ENCODE results near the gene RAD51B. TPM values are rescaled to one million over a fixed set of nuclear protein-coding genes. Genes with fewer than 3 reads are reported as not detected.

Gene RAD51B
- total and polyA plus RNA-seq, 2 donors (not counting 1 experiment from before 2014, with no cell fraction given) = 4.6 to 16.3 TPM

DNA sequence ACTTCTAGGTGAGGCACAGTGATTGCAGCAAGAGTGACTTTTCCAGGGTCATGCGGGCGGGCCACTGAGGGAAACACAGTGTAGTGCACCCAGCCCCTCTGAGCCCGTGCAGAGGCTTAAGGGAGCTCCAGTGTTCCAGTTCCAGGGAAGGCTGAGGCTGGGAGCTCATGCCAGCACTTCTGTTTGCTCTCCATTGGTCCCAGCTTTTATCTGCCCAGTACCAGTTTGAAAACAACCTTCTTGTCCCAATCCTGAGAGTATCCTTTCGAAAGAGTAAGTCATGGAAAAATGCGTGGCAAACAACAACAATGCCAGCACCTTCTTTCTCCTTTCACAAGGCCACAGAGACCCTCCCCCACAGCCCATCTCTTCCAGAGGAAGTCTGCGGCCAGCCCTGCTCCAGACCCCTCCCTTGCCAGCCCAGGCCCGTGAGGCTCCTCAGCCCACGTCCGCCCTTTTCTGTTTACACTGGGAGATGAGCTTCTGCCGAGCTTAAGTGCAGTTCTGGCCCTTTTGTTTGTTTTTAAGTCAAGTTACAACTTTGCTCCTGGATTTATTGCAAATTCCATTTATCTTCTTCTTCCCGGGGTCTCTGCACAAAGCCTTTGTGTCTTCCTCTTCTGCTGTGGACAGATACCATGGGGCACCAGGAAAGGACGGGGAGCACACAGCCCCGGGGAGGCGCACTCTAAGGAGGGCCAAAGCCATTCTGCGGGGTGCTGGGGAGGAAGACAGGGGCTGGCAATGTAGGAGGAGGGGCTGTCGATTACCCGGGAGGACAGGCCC lies 787.7 kb downstream of the RAD51B start:
- Histone ChIP-seq H3K27ac (ENCODE audit: insufficient read depth, low read length) (no peak overlapping the region), H3K4me1 (ENCODE audit: control insufficient read depth, extremely low read depth, insufficient read depth, low read length) (peaks cover 5% of the 10 kb centered on the region), H4K20me1 (ENCODE audit: control insufficient read depth, extremely low read depth, insufficient read depth, low read length) (no peaks in the 10 kb centered on the region), H3K36me3 (ENCODE audit: control insufficient read depth, insufficient read depth, low read length) (no peaks in the 10 kb centered on the region), H3K27me3 (ENCODE audit: control insufficient read depth, insufficient read depth, low read length) (no peaks in the 10 kb centered on the region), H3K79me2 (ENCODE audit: control insufficient read depth, insufficient read depth, low read length) (no peaks in the 10 kb centered on the region), H3K4me3 (replicated peaks in 1 of 4; ENCODE audit: control extremely low read depth in 1 of 4, insufficient read depth in 1 of 4, low read depth in 3 of 4, low read length in 4 of 4) (no peak overlapping the region), H2AFZ (ENCODE audit: low read length) (peak overlapping the region; percentile 77), H3K9me3 (ENCODE audit: control insufficient read depth, insufficient read depth, low read depth, low read length) (no peaks in the 10 kb centered on the region), H3K4me2 (ENCODE audit: extremely low read depth, insufficient read depth, low read length) (peak overlapping the region; percentile 66), H3K9ac (ENCODE audit: insufficient read depth, low read length) (no peak overlapping the region)
- peak; percentile 33 to 64 for DNase-seq (ENCODE audit: low read depth in 2 of 2)
- no peak for TF ChIP-seq EZH2 (IDR thresholded peaks at IDR 0.05; ENCODE audit: low read length, missing control alignments)

GRCh38 chr14:68607867-68608573 lies 788.4 kb downstream of the RAD51B start:
- TF ChIP-seq CTCF (conservative IDR thresholded peaks at IDR 0.05 in 1 of 2, IDR thresholded peaks at IDR 0.05 in 1 of 2; ENCODE audit: low read depth in 1 of 2, low read length in 2 of 2) (no peak), EZH2 (IDR thresholded peaks at IDR 0.05; ENCODE audit: low read length, missing control alignments) (no peak)
- no peak for DNase-seq (ENCODE audit: low read depth in 2 of 2)
- H3K27me3 ChIP-seq (ENCODE audit: control insufficient read depth, insufficient read depth, low read length) = no peaks in the 10 kb centered on the region
- H3K27ac ChIP-seq (ENCODE audit: insufficient read depth, low read length) = no peak overlapping the region
- peak overlapping the region; percentile 77 for H2AFZ ChIP-seq (ENCODE audit: low read length)
- no peaks in the 10 kb centered on the region for H3K36me3 ChIP-seq (ENCODE audit: control insufficient read depth, insufficient read depth, low read length)
- H3K4me3 ChIP-seq (replicated peaks in 1 of 4; ENCODE audit: control extremely low read depth in 1 of 4, insufficient read depth in 1 of 4, low read depth in 3 of 4, low read length in 4 of 4) = no peak overlapping the region
- no peak overlapping the region for H3K9ac ChIP-seq (ENCODE audit: insufficient read depth, low read length)
- no peaks in the 10 kb centered on the region for H4K20me1 ChIP-seq (ENCODE audit: control insufficient read depth, extremely low read depth, insufficient read depth, low read length)
- H3K4me2 ChIP-seq (ENCODE audit: extremely low read depth, insufficient read depth, low read length) = no peak overlapping the region
- peaks cover 5% of the 10 kb centered on the region for H3K4me1 ChIP-seq (ENCODE audit: control insufficient read depth, extremely low read depth, insufficient read depth, low read length)
- no peaks in the 10 kb centered on the region for H3K9me3 ChIP-seq (ENCODE audit: control insufficient read depth, insufficient read depth, low read depth, low read length)
- H3K79me2 ChIP-seq (ENCODE audit: control insufficient read depth, insufficient read depth, low read length) = no peaks in the 10 kb centered on the region

- Histone ChIP-seq H2AFZ (ENCODE audit: low read length) (no peak overlapping the region), H3K9me3 (ENCODE audit: control insufficient read depth, insufficient read depth, low read depth, low read length) (no peaks in the 10 kb centered on the region), H3K79me2 (ENCODE audit: control insufficient read depth, insufficient read depth, low read length) (no peaks in the 10 kb centered on the region), H3K9ac (ENCODE audit: insufficient read depth, low read length) (no peak overlapping the region), H3K4me2 (ENCODE audit: extremely low read depth, insufficient read depth, low read length) (no peak overlapping the region), H3K27me3 (ENCODE audit: control insufficient read depth, insufficient read depth, low read length) (no peaks in the 10 kb centered on the region), H3K4me1 (ENCODE audit: control insufficient read depth, extremely low read depth, insufficient read depth, low read length) (peaks cover 5% of the 10 kb centered on the region), H3K27ac (ENCODE audit: insufficient read depth, low read length) (no peak overlapping the region), H3K36me3 (ENCODE audit: control insufficient read depth, insufficient read depth, low read length) (no peaks in the 10 kb centered on the region), H3K4me3 (replicated peaks in 1 of 4; ENCODE audit: control extremely low read depth in 1 of 4, insufficient read depth in 1 of 4, low read depth in 3 of 4, low read length in 4 of 4) (no peak overlapping the region), H4K20me1 (ENCODE audit: control insufficient read depth, extremely low read depth, insufficient read depth, low read length) (no peaks in the 10 kb centered on the region)
- no peak for DNase-seq (ENCODE audit: low read depth in 2 of 2)
- TF ChIP-seq CTCF (conservative IDR thresholded peaks at IDR 0.05 in 1 of 2, IDR thresholded peaks at IDR 0.05 in 1 of 2; ENCODE audit: low read depth in 1 of 2, low read length in 2 of 2) = no peak
- TF ChIP-seq EZH2 (IDR thresholded peaks at IDR 0.05; ENCODE audit: low read length, missing control alignments) = no peak
Observed at GRCh38 chr14:68608574-68608962, 789.0 kb downstream of the RAD51B start.
